Measurements from ENCODE around the gene BMX. TPM values are rescaled to one million over a fixed set of nuclear protein-coding genes. Genes with fewer than 3 reads are reported as not detected.
A peak's percentile ranks its signal among the peaks of the same experiment; 100 is the strongest.

Gene BMX
- total RNA-seq, 4 donors from 2014 or later, result 0.88 to 4.7 (median 2.4) TPM

DNA sequence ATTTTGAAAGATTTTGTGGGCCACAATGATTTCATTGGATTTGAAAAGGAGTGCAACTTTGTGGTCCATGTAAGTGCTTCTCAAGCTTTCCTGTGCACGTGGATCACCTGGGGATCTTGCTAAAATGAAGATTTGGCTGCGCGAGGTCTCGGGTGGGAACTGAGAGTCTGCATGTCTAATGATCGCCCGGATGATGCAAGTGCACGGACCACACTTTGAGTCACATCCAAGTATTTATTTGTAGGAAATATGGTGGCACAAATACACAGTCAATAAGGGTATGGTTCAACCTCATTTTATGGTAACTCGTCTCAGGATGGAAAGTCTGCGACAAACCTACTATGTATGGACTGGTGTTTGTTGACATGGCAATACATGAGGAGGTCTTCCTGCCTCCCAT, 899 bp downstream of the BMX start:
- no peaks in the 10 kb centered on the region for H3K36me3 ChIP-seq
- intact Hi-C loops (cut with DNase I; ENCODE audit: low total_unique reads), result no loop called here
- TF ChIP-seq POLR2A (IDR thresholded peaks at IDR 0.05) (no peak), CTCF (IDR thresholded peaks at IDR 0.05) (no peak)
- H3K27me3 ChIP-seq, result no peaks in the 10 kb centered on the region
- no peak for DNase-seq
- peak overlapping the region in 1 of 2 donors; percentile 26 for H3K27ac ChIP-seq
- H3K9me3 ChIP-seq, result no peaks in the 10 kb centered on the region
- no peaks in the 10 kb centered on the region for H3K4me1 ChIP-seq
- H3K4me3 ChIP-seq, result no peak overlapping the region

GRCh38 chrX:15504661-15505060, 4.1 kb downstream of the BMX start:
- Histone ChIP-seq H3K27ac (no peak overlapping the region), H3K27me3 (no peaks in the 10 kb centered on the region), H3K36me3 (no peaks in the 10 kb centered on the region), H3K4me1 (no peaks in the 10 kb centered on the region), H3K4me3 (no peak overlapping the region), H3K9me3 (no peaks in the 10 kb centered on the region)
- TF ChIP-seq POLR2A (IDR thresholded peaks at IDR 0.05), result no peak
- TF ChIP-seq CTCF (IDR thresholded peaks at IDR 0.05), result no peak
- intact Hi-C loops (cut with DNase I; ENCODE audit: low total_unique reads), result no loop called here
- DNase-seq, result no peak

- intact Hi-C loops (cut with DNase I; ENCODE audit: low total_unique reads), result no loop called here
- TF ChIP-seq POLR2A (IDR thresholded peaks at IDR 0.05) (no peak), CTCF (IDR thresholded peaks at IDR 0.05) (no peak)
- no peaks in the 10 kb centered on the region for H3K36me3 ChIP-seq
- H3K4me3 ChIP-seq, result no peak overlapping the region
- H3K27me3 ChIP-seq, result no peaks in the 10 kb centered on the region
- no peaks in the 10 kb centered on the region for H3K9me3 ChIP-seq
- no peak for DNase-seq
- H3K4me1 ChIP-seq, result no peaks in the 10 kb centered on the region
- H3K27ac ChIP-seq, result no peak overlapping the region
Measured at GRCh38 chrX:15505101-15505500, 4.5 kb downstream of the BMX start.

DNA sequence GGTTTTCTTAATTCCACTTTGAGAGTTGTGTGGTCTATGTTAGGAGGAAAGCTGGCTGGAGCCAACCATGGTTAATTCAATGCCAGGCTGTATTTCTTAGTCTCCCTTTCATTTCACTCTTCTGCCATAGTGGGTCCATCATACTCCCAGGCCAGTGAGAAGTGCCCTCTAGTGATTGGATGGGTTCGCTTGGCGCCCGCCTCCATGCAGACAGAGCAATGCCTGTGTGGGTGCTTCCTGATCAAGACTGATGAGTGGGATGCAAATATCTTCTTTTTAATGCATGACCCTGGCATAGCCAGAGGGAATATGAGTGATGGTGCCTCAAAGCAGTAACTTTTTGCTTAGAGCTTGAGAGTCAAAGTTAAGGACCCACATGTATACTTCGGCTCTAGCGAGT, 6.4 kb downstream of the BMX start:
- no peak for DNase-seq
- Histone ChIP-seq H3K9me3 (no peaks in the 10 kb centered on the region), H3K27me3 (no peaks in the 10 kb centered on the region), H3K27ac (no peak overlapping the region), H3K4me1 (no peaks in the 10 kb centered on the region), H3K36me3 (no peaks in the 10 kb centered on the region), H3K4me3 (no peak overlapping the region)
- TF ChIP-seq POLR2A (IDR thresholded peaks at IDR 0.05) (no peak), CTCF (IDR thresholded peaks at IDR 0.05) (no peak)
- intact Hi-C loops (cut with DNase I; ENCODE audit: low total_unique reads), result no loop called here

- no peaks in the 10 kb centered on the region for H3K9me3 ChIP-seq
- H3K27ac ChIP-seq, result no peak overlapping the region
- no peaks in the 10 kb centered on the region for H3K4me1 ChIP-seq
- H3K4me3 ChIP-seq, result no peak overlapping the region
- DNase-seq, result no peak
- H3K27me3 ChIP-seq, result peaks cover 0 to 4% of the 10 kb centered on the region in 2 donors
- TF ChIP-seq CTCF (IDR thresholded peaks at IDR 0.05), result no peak
- no peaks in the 10 kb centered on the region for H3K36me3 ChIP-seq
- intact Hi-C loops (cut with DNase I; ENCODE audit: low total_unique reads), result no loop called here
Measured at GRCh38 chrX:15509845-15510244, 9.2 kb downstream of the BMX start.
